Measurements from ENCODE around the gene SPRED2.

The SPRED2 gene

DNA sequence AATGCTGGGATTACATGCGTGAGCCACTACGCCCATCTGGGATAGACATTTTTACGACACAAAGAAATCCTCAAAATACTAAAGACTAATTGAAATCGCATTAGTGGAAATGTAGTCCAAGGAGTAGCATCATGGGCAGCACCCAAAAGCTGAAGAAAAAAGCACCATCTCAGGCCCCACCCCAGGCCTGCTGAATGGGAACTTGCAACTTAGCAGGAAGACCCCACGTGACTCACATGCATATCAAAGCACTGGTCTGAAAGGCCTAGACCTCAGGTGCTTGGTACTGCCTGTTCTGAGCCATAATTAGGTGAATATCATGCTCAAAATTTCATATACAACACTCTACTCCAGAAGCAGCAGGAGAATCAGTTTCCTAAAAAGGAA lies 28.9 kb downstream of the SPRED2 start:
- ATAC-seq = no peak
- TF ChIP-seq ESRRG (CRISPR knock-in tag; IDR thresholded peaks at IDR 0.05) = no peak
- no peak for TF ChIP-seq ZFP30 (CRISPR knock-in tag; IDR thresholded peaks at IDR 0.05)
- TF ChIP-seq CSDC2 (CRISPR knock-in tag; IDR thresholded peaks at IDR 0.05) = no peak
- no peak for TF ChIP-seq ISL1 (CRISPR knock-in tag; IDR thresholded peaks at IDR 0.05)
- no peak for TF ChIP-seq SNAI2 (CRISPR knock-in tag; IDR thresholded peaks at IDR 0.05)
- TF ChIP-seq RARB (CRISPR knock-in tag; IDR thresholded peaks at IDR 0.05) = no peak
- TF ChIP-seq, protein P1, sequence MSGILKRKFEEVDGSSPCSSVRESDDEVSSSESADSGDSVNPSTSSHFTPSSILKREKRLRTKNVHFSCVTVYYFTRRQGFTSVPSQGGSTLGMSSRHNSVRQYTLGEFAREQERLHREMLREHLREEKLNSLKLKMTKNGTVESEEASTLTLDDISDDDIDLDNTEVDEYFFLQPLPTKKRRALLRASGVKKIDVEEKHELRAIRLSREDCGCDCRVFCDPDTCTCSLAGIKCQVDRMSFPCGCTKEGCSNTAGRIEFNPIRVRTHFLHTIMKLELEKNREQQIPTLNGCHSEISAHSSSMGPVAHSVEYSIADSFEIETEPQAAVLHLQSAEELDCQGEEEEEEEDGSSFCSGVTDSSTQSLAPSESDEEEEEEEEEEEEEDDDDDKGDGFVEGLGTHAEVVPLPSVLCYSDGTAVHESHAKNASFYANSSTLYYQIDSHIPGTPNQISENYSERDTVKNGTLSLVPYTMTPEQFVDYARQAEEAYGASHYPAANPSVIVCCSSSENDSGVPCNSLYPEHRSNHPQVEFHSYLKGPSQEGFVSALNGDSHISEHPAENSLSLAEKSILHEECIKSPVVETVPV (CRISPR knock-in tag; IDR thresholded peaks at IDR 0.05) = no peak
- TF ChIP-seq ZC3H10 (CRISPR knock-in tag; IDR thresholded peaks at IDR 0.05) = no peak
- no peak for TF ChIP-seq TOX (CRISPR knock-in tag; IDR thresholded peaks at IDR 0.05; ENCODE audit: borderline replicate concordance)
- TF ChIP-seq ZFP3 (CRISPR knock-in tag; IDR thresholded peaks at IDR 0.05) = no peak
- TF ChIP-seq BACH2 (CRISPR knock-in tag; IDR thresholded peaks at IDR 0.05; ENCODE audit: borderline replicate concordance) = no peak
- no peak for TF ChIP-seq TCF4 (CRISPR knock-in tag; IDR thresholded peaks at IDR 0.05; ENCODE audit: borderline replicate concordance)
- TF ChIP-seq, protein P2, sequence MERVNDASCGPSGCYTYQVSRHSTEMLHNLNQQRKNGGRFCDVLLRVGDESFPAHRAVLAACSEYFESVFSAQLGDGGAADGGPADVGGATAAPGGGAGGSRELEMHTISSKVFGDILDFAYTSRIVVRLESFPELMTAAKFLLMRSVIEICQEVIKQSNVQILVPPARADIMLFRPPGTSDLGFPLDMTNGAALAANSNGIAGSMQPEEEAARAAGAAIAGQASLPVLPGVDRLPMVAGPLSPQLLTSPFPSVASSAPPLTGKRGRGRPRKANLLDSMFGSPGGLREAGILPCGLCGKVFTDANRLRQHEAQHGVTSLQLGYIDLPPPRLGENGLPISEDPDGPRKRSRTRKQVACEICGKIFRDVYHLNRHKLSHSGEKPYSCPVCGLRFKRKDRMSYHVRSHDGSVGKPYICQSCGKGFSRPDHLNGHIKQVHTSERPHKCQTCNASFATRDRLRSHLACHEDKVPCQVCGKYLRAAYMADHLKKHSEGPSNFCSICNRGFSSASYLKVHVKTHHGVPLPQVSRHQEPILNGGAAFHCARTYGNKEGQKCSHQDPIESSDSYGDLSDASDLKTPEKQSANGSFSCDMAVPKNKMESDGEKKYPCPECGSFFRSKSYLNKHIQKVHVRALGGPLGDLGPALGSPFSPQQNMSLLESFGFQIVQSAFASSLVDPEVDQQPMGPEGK (CRISPR knock-in tag; IDR thresholded peaks at IDR 0.05; ENCODE audit: borderline replicate concordance) = no peak
- TF ChIP-seq ZNF70 (CRISPR knock-in tag; IDR thresholded peaks at IDR 0.05) = no peak
- no peak for TF ChIP-seq OSR1 (CRISPR knock-in tag; IDR thresholded peaks at IDR 0.05)
- TF ChIP-seq, protein P3, sequence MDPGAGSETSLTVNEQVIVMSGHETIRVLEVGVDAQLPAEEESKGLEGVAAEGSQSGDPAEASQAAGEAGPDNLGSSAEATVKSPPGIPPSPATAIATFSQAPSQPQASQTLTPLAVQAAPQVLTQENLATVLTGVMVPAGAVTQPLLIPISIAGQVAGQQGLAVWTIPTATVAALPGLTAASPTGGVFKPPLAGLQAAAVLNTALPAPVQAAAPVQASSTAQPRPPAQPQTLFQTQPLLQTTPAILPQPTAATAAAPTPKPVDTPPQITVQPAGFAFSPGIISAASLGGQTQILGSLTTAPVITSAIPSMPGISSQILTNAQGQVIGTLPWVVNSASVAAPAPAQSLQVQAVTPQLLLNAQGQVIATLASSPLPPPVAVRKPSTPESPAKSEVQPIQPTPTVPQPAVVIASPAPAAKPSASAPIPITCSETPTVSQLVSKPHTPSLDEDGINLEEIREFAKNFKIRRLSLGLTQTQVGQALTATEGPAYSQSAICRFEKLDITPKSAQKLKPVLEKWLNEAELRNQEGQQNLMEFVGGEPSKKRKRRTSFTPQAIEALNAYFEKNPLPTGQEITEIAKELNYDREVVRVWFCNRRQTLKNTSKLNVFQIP (CRISPR knock-in tag; IDR thresholded peaks at IDR 0.05; ENCODE audit: borderline replicate concordance, low read depth) = no peak
- TF ChIP-seq, protein P4, sequence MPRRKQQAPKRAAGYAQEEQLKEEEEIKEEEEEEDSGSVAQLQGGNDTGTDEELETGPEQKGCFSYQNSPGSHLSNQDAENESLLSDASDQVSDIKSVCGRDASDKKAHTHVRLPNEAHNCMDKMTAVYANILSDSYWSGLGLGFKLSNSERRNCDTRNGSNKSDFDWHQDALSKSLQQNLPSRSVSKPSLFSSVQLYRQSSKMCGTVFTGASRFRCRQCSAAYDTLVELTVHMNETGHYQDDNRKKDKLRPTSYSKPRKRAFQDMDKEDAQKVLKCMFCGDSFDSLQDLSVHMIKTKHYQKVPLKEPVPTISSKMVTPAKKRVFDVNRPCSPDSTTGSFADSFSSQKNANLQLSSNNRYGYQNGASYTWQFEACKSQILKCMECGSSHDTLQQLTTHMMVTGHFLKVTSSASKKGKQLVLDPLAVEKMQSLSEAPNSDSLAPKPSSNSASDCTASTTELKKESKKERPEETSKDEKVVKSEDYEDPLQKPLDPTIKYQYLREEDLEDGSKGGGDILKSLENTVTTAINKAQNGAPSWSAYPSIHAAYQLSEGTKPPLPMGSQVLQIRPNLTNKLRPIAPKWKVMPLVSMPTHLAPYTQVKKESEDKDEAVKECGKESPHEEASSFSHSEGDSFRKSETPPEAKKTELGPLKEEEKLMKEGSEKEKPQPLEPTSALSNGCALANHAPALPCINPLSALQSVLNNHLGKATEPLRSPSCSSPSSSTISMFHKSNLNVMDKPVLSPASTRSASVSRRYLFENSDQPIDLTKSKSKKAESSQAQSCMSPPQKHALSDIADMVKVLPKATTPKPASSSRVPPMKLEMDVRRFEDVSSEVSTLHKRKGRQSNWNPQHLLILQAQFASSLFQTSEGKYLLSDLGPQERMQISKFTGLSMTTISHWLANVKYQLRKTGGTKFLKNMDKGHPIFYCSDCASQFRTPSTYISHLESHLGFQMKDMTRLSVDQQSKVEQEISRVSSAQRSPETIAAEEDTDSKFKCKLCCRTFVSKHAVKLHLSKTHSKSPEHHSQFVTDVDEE (CRISPR knock-in tag; IDR thresholded peaks at IDR 0.05) = no peak

DNA sequence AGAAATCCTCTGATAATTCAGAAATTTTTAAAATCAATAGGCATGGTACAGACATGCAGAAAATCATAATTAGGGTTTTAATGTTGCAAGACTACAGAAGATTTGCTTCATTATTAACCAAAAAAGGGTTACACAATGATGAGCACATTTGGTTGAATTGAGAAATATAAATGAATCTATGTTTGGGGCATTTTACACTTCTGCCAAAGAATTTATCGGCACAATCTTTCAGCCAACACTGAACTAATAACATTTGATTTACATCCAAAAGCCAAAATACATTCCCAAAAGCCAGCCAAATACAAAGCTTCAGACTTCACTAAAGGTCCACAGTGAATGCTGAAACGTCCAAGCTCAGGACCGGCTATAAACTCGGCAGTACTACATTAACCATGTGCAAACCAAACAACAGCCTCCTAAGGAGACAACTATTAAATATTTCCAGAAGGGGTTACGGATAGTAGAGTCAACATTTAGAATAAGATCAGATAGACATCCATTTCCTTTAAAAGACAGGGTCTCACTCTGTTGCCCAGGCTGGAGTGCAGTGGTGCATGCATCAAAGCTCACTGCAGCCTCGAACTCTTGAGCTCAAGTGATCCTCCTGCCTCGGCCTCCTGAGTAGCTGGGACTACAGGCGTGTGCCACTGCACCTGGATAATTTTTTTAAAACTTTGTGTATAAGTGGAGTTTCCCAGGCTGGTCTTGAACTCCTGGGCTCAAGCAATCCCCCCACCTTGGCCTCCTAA lies 29.4 kb downstream of the SPRED2 start:
- TF ChIP-seq RARB (CRISPR knock-in tag; IDR thresholded peaks at IDR 0.05) = no peak

DNA sequence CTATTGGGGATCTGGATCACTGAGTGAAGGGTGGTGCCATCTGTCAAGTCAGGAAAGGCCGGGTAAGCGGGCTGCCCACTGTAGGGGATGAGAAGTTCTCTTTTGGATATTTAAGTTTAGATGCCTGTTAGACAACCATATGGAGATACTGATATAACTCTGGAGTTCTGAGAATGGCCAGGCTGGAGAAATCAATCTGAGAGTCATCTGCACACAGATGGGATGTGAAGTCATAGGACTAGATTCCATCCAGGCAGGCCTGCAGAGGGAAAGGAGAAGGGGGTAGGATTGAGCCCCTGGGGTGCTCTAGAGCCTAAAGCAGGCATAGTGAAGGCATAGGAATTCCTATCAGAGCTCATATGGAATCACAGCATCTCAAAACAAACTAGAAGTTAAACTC lies 30.1 kb downstream of the SPRED2 start:
- ATAC-seq = peak; percentile 44; the same call in 2 of the 3 replicates
- TF ChIP-seq, protein P4 (CRISPR knock-in tag; IDR thresholded peaks at IDR 0.05) = no peak
- TF ChIP-seq ZFP3 (CRISPR knock-in tag; IDR thresholded peaks at IDR 0.05) (no peak), TOX (CRISPR knock-in tag; IDR thresholded peaks at IDR 0.05; ENCODE audit: borderline replicate concordance) (no peak), TCF4 (CRISPR knock-in tag; IDR thresholded peaks at IDR 0.05; ENCODE audit: borderline replicate concordance) (no peak), PPARA (CRISPR knock-in tag; IDR thresholded peaks at IDR 0.05; ENCODE audit: borderline replicate concordance) (no peak), ZFP30 (CRISPR knock-in tag; IDR thresholded peaks at IDR 0.05) (no peak), ZNF565 (CRISPR knock-in tag; conservative IDR thresholded peaks at IDR 0.05; ENCODE audit: low read depth) (no peak), CSDC2 (CRISPR knock-in tag; IDR thresholded peaks at IDR 0.05) (no peak), ZNF8 (CRISPR knock-in tag; IDR thresholded peaks at IDR 0.05) (no peak), ISL1 (CRISPR knock-in tag; IDR thresholded peaks at IDR 0.05) (no peak), ZNF70 (CRISPR knock-in tag; IDR thresholded peaks at IDR 0.05) (no peak)
- TF ChIP-seq, protein P2 (CRISPR knock-in tag; IDR thresholded peaks at IDR 0.05; ENCODE audit: borderline replicate concordance) = no peak
- TF ChIP-seq, protein P1 (CRISPR knock-in tag; IDR thresholded peaks at IDR 0.05) = no peak

More for the DNA sequence above, 29.4 kb downstream of the SPRED2 start:
- no peak for ATAC-seq

Data from SK-N-SH treated with all-trans-retinoic acid at 6 μM for 48 hours (cell line).